ENCODE results near the gene CYP26A1.

The CYP26A1 gene, protein sequence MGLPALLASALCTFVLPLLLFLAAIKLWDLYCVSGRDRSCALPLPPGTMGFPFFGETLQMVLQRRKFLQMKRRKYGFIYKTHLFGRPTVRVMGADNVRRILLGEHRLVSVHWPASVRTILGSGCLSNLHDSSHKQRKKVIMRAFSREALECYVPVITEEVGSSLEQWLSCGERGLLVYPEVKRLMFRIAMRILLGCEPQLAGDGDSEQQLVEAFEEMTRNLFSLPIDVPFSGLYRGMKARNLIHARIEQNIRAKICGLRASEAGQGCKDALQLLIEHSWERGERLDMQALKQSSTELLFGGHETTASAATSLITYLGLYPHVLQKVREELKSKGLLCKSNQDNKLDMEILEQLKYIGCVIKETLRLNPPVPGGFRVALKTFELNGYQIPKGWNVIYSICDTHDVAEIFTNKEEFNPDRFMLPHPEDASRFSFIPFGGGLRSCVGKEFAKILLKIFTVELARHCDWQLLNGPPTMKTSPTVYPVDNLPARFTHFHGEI

DNA sequence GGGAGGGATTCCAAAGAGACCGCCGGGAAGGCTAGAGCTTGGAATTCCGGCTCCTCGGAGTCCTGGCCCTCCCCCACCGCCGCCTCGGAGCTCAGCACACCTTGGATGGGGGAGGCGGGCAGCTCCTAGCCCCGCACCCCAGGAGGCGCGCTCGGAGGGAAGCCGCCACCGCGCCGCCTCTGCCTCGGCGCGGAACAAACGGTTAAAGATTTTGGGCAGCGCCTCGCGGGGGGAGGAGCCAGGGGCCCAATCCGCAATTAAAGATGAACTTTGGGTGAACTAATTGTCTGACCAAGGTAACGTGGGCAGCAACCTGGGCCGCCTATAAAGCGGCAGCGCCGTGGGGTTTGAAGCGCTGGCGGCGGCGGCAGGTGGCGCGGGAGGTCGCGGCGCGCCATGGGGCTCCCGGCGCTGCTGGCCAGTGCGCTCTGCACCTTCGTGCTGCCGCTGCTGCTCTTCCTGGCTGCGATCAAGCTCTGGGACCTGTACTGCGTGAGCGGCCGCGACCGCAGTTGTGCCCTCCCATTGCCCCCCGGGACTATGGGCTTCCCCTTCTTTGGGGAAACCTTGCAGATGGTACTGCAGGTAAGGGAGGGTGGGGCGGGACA, at the start of gene CYP26A1:
Gene CYP26A1 (plus strand): TSS at position 355 of the 608 bp plus-strand sequence. CDS start 42 bp downstream, at position 397.
- intact Hi-C loops (cut with DNase I) = no loop called here
- DNase-seq = peak in 6 of 42 donors; percentile 15 to 50 (median 40)

GRCh38 chr10:93026072-93026471, 47.6 kb upstream of the CYP26A1 start:
- intact Hi-C loops (cut with DNase I) = no loop called here
- no peak for DNase-seq

GRCh38 chr10:93027508-93027907, 46.2 kb upstream of the CYP26A1 start:
- intact Hi-C loops (cut with DNase I) = no loop called here
- no peak for DNase-seq

GRCh38 chr10:93028883-93029282, 44.8 kb upstream of the CYP26A1 start:
- DNase-seq = no peak
- intact Hi-C loops (cut with DNase I) = no loop called here

GRCh38 chr10:93030409-93030808, 43.3 kb upstream of the CYP26A1 start:
- no peak for DNase-seq
- intact Hi-C loops (cut with DNase I) = no loop called here

DNA sequence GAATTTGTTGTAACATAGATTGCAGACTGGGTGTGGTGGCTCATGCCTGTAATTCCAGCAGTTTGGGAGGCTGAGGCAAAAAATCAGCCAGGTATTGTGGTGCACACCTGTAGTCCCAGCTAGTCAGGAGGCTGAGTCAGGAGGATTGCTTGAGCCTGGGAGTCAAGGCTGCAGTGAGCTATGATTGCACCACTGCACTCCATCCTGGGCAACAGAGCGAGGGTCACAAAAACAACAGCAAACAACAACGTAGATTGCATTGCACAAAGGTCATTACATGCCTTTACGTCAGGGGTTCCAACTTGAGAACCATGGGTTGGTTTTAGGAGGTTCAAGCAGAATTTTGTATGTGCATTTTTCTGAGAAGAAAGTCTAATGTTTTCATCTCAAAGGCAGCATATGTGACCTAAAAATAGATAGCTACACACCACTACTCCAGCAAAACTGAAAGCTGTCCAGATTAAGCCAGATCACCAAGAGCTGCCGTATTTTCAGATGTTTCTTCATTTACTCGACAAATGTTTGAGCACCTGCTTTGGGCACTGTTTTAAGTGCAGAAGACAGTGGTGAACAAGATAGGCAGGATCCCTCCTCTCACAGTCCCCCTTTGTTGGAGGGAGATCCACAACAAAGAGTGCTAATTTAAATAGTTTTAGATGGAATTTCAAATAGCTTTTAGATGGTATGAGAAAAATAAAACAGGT, 41.4 kb upstream of the CYP26A1 start:
- DNase-seq = no peak
- intact Hi-C loops (cut with DNase I) = no loop called here

DNA sequence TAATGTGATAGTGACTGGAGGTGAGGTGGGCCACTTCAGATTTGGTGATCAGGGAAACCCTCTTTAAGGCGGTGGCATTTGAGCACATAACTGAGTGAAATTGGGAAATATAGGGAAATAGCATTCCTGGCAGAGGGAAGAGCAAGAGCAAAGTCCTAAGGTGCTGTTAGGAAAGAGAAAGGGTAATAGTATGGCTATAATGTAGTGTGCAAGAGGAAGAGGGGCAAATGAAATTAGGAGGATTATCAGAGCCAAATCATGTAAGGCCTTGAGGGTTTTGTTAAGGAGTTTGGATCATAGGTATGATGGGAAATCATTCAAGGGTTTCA, 40.9 kb upstream of the CYP26A1 start:
- no peak for DNase-seq
- intact Hi-C loops (cut with DNase I) = no loop called here

- intact Hi-C loops (cut with DNase I) = no loop called here
- DNase-seq = no peak
These were observed 39.3 kb upstream of the CYP26A1 start for GRCh38 chr10:93034426-93034825.

DNA sequence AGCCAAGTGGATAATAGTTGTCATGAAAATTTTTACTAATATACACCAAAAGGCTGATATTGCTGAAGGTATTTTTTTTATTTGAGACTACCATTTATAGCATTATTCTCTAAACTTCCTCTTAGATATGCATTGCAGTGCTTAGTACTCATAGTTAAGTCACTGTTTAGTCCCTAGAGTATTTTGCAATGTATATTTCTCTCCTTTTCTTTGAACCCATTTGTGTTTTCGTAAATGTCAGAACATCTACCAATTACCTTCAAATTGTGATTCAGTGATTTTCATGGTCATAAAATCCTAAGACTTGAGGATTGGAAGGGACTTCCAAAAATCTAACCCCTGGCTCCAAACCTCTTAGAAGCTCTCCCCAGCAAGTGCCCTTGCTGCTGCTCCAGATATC, 34.6 kb upstream of the CYP26A1 start:
- intact Hi-C loops (cut with DNase I) = no loop called here
- no peak for DNase-seq

DNA sequence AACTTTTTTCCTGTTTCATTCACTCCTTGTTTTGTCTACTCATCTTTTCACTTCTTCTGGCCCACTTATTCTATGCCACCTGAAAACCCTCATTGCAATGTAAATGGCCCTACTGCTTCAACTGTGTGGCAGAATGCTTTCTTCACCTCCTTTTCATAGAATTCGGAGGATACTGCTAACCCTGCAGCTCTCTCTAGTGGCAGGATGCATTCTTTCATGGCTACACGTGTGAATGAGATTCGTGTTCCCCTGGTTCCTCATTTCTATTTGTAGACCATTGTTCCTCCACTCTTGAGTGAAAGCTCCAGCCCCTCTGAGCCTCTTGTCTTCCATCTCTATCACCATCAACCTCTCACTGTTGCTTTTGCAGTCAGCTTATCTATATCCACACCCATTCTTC, 34.0 kb upstream of the CYP26A1 start:
- peak in 4 of 42 donors; percentile 6 to 26 (median 19) for DNase-seq
- intact Hi-C loops (cut with DNase I) = no loop called here

- no peak for DNase-seq
- intact Hi-C loops (cut with DNase I) = no loop called here
These were observed 19.2 kb upstream of the CYP26A1 start for GRCh38 chr10:93054486-93054885.

DNA sequence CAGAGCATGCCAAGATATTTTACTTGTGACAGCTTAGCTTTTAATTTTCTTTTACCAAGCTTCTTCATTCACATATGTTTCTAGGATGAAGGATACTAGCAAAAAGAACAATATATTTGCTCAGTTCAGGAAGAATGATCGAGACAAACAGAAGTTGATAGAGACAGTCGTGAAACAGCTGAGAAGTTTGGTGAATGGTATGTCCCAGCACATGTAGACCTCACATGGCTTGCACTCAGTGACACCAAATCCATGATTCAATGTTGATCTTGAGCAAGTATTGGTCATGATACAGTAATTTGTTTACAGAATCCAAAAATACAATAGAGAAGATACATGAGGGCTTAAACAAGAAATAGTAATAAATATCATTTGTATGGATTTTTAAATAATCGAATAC, 15.6 kb upstream of the CYP26A1 start:
- intact Hi-C loops (cut with DNase I) = no loop called here
- DNase-seq = no peak

DNA sequence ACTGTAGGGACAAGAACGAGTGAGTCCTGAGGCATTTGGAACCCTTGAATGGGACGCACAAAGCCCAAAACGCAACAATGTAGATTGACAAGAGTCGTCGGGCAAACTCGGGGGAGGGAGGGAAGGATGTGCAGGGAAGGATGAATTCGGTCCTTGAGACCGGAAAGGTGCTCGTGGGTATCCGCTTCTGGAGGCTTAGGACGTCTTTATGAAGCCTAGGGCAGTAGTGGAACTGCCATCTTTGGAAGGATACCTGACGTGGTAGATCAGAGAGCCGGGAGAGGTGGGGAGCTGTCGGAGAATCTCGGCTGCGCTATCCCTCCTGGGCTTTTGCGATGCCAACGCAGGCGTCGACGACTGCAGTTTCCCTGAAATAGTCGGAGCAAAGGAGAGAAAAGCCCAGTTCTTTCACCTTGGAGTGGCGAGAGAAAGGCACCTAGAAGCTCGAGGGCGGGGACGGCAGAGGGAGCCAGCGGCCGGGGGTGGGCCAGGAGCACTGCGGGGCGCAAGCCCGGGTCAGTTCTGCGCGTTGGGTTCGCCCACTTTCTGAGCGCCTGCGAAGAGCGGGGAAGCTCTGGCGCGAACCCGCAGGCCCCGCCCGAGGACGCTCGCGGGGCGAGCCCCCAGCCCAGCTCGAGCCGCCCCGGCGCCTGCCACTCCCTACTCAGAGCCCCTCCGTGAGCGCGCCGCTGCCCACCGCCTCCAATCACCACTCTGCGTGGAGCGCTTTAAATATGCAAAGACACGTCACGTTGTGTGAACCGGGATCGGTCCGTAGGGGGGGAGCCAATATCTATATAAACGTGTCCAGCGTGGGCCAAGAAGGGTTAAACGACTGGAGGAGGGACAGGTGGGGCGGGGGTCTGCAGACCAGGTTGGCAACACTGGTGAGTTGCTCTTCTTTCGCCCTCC, 13.5 kb upstream of the CYP26A1 start, which contains the start of gene CYP26C1:
Gene CYP26C1 (plus strand): TSS at position 824 of the 912 bp plus-strand sequence. CDS start 466 bp downstream, outside the sequence.
- intact Hi-C loops (cut with DNase I) = no loop called here
- no peak for DNase-seq

- intact Hi-C loops (cut with DNase I) = no loop called here
- DNase-seq = no peak
These were observed 12.7 kb upstream of the CYP26A1 start for GRCh38 chr10:93060887-93061593.

DNA sequence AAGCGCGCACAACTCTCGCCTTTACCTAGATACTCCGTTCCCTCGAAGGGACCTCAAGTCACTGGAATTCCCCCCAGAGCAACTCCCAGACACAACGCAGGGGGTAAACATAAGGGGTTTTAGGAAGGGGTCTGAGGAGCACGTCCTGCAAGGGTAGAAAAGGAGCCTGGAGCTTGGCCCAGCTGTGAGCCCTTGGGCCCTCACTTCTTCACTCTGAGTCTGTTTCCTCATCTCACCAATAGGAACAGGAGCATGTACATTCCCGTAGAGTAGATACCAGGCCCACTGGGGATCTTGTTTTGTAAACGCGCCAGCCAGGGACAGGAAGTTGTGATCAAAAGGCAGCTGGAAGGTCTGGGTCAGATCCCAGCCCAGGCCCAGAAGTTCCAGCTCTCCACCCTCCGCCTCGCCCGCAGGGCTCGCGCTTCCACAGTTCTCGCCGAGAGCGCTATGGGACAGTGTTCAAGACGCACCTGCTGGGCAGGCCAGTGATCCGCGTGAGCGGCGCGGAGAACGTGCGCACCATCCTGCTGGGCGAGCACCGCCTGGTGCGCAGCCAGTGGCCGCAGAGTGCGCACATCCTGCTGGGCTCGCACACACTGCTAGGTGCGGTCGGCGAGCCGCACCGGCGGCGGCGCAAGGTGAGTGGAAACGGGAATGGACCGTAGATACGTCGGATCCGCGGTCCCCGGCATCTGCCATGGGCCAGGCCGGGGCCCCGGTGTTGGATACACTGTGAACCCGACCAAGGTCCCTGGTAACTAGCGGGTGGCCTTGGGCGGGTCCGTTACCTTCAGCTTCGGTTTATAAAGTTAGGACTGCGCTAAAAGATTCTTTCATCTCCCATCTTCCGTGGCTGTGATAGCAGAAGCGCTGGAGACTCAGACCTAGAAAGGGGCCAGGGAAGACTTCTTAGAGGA, 11.8 kb upstream of the CYP26A1 start:
- DNase-seq = no peak
- intact Hi-C loops (cut with DNase I) = no loop called here

DNA sequence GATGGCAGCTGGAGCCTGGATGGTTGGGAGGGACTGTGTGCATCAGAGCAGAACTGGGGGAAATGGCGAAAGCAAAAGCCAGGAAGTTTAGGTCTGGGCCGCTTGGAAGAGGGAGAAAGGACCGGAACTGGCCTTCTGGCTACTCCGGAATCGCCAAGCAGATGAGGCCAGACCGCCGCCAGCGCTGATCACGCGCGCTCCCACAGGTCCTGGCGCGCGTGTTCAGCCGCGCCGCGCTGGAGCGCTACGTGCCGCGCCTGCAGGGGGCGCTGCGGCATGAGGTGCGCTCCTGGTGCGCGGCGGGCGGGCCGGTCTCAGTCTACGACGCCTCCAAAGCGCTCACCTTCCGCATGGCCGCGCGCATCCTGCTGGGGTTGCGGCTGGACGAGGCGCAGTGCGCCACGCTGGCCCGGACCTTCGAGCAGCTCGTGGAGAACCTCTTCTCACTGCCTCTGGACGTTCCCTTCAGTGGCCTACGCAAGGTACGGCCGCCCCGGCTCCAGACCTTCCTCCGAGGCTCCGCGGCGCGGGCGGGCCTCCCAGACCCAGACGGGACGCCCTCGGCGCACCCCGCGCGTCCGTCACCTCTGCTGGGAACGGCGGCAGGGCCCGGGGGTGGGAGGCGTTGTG, 11.1 kb upstream of the CYP26A1 start:
- intact Hi-C loops (cut with DNase I) = no loop called here
- DNase-seq = no peak

All from head of caudate nucleus (tissue), 42 donors.